ENCODE measurements around the gene PTPRR. TPM values are rescaled to one million over a fixed set of nuclear protein-coding genes. Genes with fewer than 3 reads are reported as not detected.

The PTPRR gene
- total and polyA plus RNA-seq, 10 of the 15 experiments (the other 5 are each of a cell fraction or from before 2014, with no cell fraction given): 0.14 to 3.1 (median 0.42) TPM

DNA sequence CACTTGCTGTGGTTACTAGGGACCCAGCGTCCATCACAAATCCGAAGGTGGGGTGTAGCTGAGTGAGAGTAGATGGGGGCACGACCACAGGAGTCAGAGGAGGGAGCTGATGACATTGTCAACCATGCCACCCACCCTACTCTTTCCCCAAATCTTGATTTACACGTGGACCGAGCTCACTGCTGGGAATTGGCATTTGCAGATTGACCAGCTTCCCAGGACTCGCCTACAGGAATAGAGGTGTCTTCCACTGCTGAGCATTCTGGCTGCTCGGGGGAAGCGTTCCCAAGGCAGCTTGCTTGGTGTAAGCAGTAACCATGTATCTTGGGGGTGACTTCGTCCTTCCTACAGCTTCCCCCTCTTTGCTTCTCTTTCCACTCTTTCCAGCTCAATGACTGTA lies 353 bp upstream of the PTPRR start (continued):
- TF ChIP-seq ZNF274 (IDR thresholded peaks at IDR 0.05; ENCODE audit: insufficient read depth, insufficient read length) (no peak), IRF3 (IDR thresholded peaks at IDR 0.05) (no peak), TBL1XR1 (IDR thresholded peaks at IDR 0.05; ENCODE audit: low read depth, low read length) (no peak), REST (IDR thresholded peaks at IDR 0.05; ENCODE audit: low read depth, low read length) (no peak), FOXK2 (IDR thresholded peaks at IDR 0.05) (no peak)
- TF ChIP-seq, protein P1, sequence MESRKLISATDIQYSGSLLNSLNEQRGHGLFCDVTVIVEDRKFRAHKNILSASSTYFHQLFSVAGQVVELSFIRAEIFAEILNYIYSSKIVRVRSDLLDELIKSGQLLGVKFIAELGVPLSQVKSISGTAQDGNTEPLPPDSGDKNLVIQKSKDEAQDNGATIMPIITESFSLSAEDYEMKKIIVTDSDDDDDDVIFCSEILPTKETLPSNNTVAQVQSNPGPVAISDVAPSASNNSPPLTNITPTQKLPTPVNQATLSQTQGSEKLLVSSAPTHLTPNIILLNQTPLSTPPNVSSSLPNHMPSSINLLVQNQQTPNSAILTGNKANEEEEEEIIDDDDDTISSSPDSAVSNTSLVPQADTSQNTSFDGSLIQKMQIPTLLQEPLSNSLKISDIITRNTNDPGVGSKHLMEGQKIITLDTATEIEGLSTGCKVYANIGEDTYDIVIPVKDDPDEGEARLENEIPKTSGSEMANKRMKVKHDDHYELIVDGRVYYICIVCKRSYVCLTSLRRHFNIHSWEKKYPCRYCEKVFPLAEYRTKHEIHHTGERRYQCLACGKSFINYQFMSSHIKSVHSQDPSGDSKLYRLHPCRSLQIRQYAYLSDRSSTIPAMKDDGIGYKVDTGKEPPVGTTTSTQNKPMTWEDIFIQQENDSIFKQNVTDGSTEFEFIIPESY (IDR thresholded peaks at IDR 0.05): no peak

DNA sequence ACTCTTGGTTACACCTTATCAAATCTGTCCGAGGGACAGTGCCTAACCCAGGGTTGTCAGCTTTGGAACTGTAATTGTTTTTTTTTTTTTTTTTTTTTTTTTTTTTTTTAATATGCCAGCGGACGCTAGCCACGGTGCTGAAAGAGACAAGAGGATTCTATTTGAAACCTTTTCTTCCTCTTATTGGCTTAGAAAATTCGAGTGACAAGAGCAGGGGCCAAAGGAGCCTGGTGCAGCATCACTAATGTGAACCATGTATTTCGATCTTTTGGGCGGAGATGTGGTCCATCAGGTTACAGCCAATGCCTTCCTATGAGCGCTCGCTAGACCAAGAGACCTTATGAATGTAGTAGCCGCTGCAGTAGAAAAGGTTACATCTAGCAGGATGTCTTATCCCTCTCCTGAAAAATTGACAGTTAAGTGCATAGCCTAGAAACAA lies 922 bp downstream of the PTPRR start:
- FAIRE-seq (no peak), DNase-seq (ENCODE audit: low read depth, low spot score) (no peak), ATAC-seq (no peak)
- Histone ChIP-seq H2AFZ (ENCODE audit: control insufficient read depth, low read depth, low read length) (no peak overlapping the region), H3K9me3 (replicated peaks; ENCODE audit: control insufficient read depth, insufficient read depth, low read length) (no peaks in the 10 kb centered on the region), H3K27me3 (replicated peaks in 1 of 2; ENCODE audit: control insufficient read depth in 2 of 2, insufficient read depth in 2 of 2, low read length in 1 of 2) (no peaks in the 10 kb centered on the region), H3K79me2 (ENCODE audit: control insufficient read depth, insufficient read depth, low read length) (no peaks in the 10 kb centered on the region), H3K4me3 (no peak overlapping the region), H4K20me1 (ENCODE audit: control insufficient read depth, insufficient read depth) (no peaks in the 10 kb centered on the region), H3K4me1 (ENCODE audit: control insufficient read depth, insufficient read depth, low read length) (no peaks in the 10 kb centered on the region), H3K9ac (ENCODE audit: control insufficient read depth, insufficient read depth, low read length) (no peak overlapping the region), H3K36me3 (ENCODE audit: control insufficient read depth in 2 of 2, insufficient read depth in 2 of 2, low read length in 1 of 2) (no peaks in the 10 kb centered on the region), H3K27ac (ENCODE audit: control insufficient read depth, insufficient read depth) (no peak overlapping the region), H3K4me2 (ENCODE audit: control insufficient read depth, insufficient read depth) (no peak overlapping the region)
- no TSS peak for BruUV-seq (replicated peaks)
- ChIA-PET RAD21 (ENCODE audit: unreplicated experiment) (no interaction called here), POLR2A (no interaction called here), CTCF (no interaction called here), SMC1A (ENCODE audit: uncharacterized antibody, unreplicated experiment) (no interaction called here)
- intact Hi-C loops (cut with micrococcal nuclease; ENCODE audit: unreplicated experiment) (no loop called here), in situ Hi-C loops (cut with MboI) (no loop called here)
- 14% methylated on average over 7 of the region's 10 CpGs for WGBS (ENCODE audit: insufficient coverage, insufficient replicate concordance, low lambda C conversion rate, missing lambda C conversion rate)
- TF ChIP-seq ZNF384 (IDR thresholded peaks at IDR 0.05; ENCODE audit: borderline replicate concordance, low read depth, low read length) (peak; percentile 30; the same call in 1 of the 2 replicates), NR2C1 (IDR thresholded peaks at IDR 0.05) (no peak), BACH1 (IDR thresholded peaks at IDR 0.05; ENCODE audit: borderline replicate concordance) (no peak), GABPA (IDR thresholded peaks at IDR 0.05; ENCODE audit: low read depth) (no peak)
- TF ChIP-seq, protein P2, sequence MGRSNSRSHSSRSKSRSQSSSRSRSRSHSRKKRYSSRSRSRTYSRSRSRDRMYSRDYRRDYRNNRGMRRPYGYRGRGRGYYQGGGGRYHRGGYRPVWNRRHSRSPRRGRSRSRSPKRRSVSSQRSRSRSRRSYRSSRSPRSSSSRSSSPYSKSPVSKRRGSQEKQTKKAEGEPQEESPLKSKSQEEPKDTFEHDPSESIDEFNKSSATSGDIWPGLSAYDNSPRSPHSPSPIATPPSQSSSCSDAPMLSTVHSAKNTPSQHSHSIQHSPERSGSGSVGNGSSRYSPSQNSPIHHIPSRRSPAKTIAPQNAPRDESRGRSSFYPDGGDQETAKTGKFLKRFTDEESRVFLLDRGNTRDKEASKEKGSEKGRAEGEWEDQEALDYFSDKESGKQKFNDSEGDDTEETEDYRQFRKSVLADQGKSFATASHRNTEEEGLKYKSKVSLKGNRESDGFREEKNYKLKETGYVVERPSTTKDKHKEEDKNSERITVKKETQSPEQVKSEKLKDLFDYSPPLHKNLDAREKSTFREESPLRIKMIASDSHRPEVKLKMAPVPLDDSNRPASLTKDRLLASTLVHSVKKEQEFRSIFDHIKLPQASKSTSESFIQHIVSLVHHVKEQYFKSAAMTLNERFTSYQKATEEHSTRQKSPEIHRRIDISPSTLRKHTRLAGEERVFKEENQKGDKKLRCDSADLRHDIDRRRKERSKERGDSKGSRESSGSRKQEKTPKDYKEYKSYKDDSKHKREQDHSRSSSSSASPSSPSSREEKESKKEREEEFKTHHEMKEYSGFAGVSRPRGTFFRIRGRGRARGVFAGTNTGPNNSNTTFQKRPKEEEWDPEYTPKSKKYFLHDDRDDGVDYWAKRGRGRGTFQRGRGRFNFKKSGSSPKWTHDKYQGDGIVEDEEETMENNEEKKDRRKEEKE (IDR thresholded peaks at IDR 0.05): no peak
